Activated naive CD4-positive, alpha-beta T cell treated with anti-CD3 and anti-CD28 coated beads, Interleukin-2, amount 50 U/mL, for 72 hours (primary cell): ENCODE measurements around the gene ESPNL. TPM values are rescaled to one million over a fixed set of nuclear protein-coding genes. Genes with fewer than 3 reads are reported as not detected.

Experiments
- ATAC-seq, 2 donors: fragments of 150-1000 bp; cut with Tn5 transposase; 2 replicates each; pipeline ENCODE4 v1.10.0; 2021; ENCODE audit warnings: mild to moderate bottlenecking in 2 of 2, moderate library complexity in 2 of 2
- DNase-seq, 2 donors: peaks; one replicate each; pipeline ENCODE4 v3.0.0; 2021 to 2022; ENCODE audit warnings: low spot score in 2 of 2
- H3K27ac Mint-ChIP-seq, 2 donors: one replicate each; pipeline ENCODE4 v1.8.0; 2022; ENCODE audit warnings: mild to moderate bottlenecking in 2 of 2, mixed read lengths in 2 of 2
- H3K36me3 Mint-ChIP-seq, 2 donors: one replicate each; pipeline ENCODE4 v1.8.0; 2022; ENCODE audit warnings: mixed read lengths in 2 of 2
- H3K9me3 Mint-ChIP-seq, 2 donors: one replicate each; pipeline ENCODE4 v1.8.0; 2022; ENCODE audit warnings: mixed read lengths in 2 of 2
- total RNA-seq, 2 donors: library from RNA; stranded (reverse); gene quantifications; one replicate each; pipeline ENCODE4 v1.2.3, GENCODE V29; 2022

ESPNL gene
- total RNA-seq, 2 donors from 2014 or later: 0.18 to 0.43 TPM

DNA sequence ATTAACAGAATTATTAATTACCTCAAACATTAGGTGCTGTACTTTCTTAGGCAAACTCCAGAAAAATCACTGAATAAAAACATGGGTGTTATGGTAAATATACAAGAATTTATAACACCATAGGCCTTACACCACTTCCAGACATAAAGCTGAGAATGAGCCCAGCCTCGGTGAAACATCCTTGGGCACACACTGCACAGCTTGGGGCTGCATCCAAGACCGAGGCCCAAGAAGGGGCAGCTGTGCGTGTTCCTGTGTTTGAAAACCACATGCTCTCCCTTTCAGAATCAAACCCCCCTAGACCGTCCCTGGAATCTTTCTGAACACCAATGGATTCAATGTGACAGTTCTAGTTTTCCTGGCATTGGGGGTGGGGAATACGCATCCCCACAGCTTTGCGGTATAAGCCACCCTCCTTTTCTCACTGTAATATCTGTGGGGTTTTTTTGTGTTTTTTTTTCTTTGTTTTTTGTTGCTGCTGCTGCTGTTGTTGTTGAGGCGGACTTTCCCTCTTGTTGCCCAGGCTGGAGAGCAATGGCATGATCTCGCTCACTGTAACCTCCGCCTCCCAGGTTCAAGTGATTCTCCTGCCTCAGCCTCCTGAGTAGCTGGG lies 71.5 kb downstream of the ESPNL start:
- peak overlapping the region in 1 of 2 donors; percentile 44 for H3K27ac Mint-ChIP-seq
- ATAC-seq: no peak

DNA sequence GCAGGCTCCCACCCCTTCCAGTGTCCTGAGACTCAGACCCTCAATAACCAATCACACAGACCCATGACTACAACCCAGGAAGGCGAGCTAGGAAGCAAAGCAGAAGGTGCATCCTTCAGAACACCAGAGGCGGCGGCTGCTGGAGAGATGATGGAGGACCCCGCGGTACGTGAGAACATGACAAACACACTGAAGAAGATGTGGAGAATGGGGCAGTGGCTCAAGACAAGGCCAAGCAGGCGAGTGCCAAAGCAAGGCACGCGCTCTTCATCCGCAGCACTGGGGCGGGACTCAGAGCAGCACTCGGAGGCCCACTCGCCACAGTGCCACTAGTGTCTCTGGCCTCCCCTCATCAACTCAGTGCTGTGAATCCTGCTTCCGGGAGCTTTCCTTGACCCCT lies 72.3 kb downstream of the ESPNL start:
- DNase-seq (no peak), ATAC-seq (no peak)
- Mint-ChIP-seq H3K9me3 (no peaks in the 10 kb centered on the region), H3K27ac (peak overlapping the region; percentile 33 to 63), H3K36me3 (peaks cover 5 to 6% of the 10 kb centered on the region in 2 donors)

More for the DNA sequence above, 71.5 kb downstream of the ESPNL start:
- no peak for DNase-seq
- H3K36me3 Mint-ChIP-seq: peaks cover 4 to 6% of the 10 kb centered on the region in 2 donors
- H3K9me3 Mint-ChIP-seq: no peaks in the 10 kb centered on the region

DNA sequence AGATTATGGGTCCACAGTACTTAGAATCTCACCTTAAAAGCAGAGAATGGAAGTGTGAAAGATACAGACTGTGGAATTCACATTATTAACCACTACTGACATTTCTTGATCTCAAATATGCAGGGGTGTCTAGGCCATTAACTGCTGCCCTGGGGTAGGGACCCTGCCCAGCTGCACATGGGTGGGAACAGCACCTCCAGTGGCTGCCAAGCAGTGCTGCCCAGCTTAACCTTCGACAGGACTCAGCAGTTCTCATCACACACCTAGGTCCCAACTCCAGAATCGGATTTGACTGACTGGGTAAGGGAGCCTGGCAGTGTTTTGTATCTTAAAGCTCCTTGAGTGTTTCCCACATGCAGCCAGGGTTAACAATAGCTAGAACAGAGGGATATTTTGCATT lies 73.6 kb downstream of the ESPNL start:
- peak overlapping the region; percentile 63 to 81 for H3K27ac Mint-ChIP-seq
- ATAC-seq (no peak), DNase-seq (no peak)
- peaks cover 5 to 6% of the 10 kb centered on the region in 2 donors for H3K36me3 Mint-ChIP-seq
- H3K9me3 Mint-ChIP-seq: no peaks in the 10 kb centered on the region

DNA sequence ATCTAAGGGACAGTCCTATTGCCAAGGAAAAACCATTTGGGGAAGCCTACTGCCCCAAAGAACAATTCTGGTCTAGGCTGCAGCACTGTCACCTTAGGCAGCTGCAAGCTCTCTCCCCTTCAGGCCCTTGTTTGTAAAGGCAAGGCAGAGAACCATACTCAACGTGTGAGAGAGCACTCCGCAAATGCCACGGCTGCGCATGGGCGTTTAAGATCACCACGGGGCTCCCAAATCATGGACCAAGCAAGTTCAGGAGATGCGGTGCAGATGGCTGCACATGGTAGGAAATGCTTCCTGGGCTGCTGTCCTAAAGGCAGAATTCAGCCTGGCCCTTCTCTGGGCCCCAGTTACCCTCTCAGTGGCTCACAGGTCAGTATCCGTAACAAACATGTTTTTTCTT lies 74.2 kb downstream of the ESPNL start:
- no peak for DNase-seq
- Mint-ChIP-seq H3K9me3 (no peaks in the 10 kb centered on the region), H3K36me3 (peaks cover 5 to 6% of the 10 kb centered on the region in 2 donors), H3K27ac (peak overlapping the region in 1 of 2 donors; percentile 81)
- no peak for ATAC-seq

DNA sequence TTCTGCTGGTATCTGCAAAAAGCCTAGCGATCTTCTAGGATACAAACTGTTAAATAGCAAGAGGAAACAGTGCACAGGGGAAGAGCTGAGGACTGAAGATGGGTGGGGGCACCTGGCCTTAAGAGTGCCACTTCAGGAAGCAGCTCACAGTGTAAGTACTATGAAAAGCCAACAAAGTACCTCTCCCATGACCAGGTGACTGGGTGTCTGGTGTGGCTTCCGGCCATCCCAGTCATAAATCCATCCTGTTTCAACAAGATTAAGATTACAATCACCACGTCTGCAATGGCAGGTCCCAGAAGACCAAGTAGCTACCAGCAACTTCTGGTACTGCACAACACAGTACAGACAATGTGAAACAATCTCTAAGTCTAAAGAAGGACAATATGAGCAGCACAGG lies 74.6 kb downstream of the ESPNL start:
- DNase-seq (no peak), ATAC-seq (no peak)
- Mint-ChIP-seq H3K27ac (peak overlapping the region in 1 of 2 donors; percentile 50), H3K9me3 (no peaks in the 10 kb centered on the region), H3K36me3 (peaks cover 5 to 6% of the 10 kb centered on the region in 2 donors)

DNA sequence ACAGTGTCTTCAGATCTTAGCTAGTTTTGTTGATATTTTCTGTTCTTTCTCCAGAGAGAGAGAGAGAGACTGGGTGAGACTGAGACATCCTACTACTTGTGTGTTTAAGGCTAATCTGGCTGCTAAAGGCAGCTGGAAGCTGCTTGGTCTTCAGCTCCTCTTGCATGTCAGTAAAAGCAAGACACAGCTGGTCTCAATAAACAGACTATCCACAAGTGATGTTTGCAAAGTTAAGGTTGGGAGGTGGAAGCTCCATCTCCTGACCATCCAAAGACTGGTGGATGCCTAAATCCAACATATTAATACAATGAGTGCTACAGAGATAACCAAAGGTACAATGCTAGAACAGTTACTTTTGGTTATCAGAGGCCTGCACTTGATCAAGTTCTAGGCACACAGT lies 76.5 kb downstream of the ESPNL start:
- Mint-ChIP-seq H3K27ac (peak overlapping the region; percentile 18 to 59), H3K36me3 (peaks cover 5 to 6% of the 10 kb centered on the region in 2 donors), H3K9me3 (no peaks in the 10 kb centered on the region)
- no peak for DNase-seq
- ATAC-seq: no peak

DNA sequence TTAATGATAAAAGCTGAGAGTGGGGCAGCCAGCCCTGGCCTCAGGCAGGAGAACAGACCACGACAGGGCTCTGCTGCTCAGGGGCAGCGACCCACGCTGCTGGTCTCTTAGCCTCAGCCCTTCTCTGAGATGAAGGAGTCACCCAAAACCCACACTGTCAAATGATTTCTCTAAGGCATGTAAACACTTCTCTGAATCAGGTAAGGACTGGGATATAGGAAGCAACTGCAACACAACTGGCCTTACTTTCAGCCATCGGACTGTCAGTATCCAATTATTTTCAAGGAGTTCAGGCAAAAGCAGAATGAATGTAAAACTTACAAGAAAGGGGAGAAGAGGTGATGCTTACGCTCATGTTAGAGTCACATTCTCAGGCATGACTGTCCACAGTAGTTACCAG lies 80.4 kb downstream of the ESPNL start:
- ATAC-seq (no peak), DNase-seq (no peak)
- Mint-ChIP-seq H3K27ac (no peak overlapping the region), H3K36me3 (peaks cover 14 to 26% of the 10 kb centered on the region in 2 donors), H3K9me3 (no peaks in the 10 kb centered on the region)

DNA sequence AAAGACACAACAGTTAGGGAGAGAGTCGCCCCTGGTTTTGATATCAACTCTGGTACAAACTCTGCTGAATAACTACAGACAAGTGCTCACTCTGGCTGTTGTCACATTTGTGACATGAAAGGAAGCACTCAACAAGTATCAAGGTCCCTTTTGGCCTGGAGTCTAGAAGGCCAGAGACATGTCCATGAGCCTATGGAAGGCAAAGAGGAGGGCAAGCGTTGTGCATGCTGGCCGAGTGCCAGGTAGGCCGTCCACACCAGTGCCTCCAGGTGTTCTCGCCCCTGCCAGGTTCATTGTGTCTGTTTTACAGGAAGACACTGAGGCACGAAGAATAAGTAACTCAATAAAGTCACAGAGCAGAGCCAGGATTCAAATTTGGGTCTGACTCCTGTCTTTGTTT lies 82.2 kb downstream of the ESPNL start:
- H3K9me3 Mint-ChIP-seq: no peaks in the 10 kb centered on the region
- no peak overlapping the region for H3K27ac Mint-ChIP-seq
- peaks cover 14 to 25% of the 10 kb centered on the region in 2 donors for H3K36me3 Mint-ChIP-seq

More for the DNA sequence above, 82.2 kb downstream of the ESPNL start:
- no peak for DNase-seq
- no peak for ATAC-seq

Other genes starting within 250 kb of the ESPNL start
- gene RAMP1, start 240.7 kb upstream of the ESPNL start, total RNA-seq: under 1 TPM in 1 of 2 donors, not detected in 1; 0.47 TPM
- 100 to 1,000 TPM in 1 of 2 donors, 10 to 100 TPM in 1; 64.5 to 175 TPM for gene UBE2F, start 133.3 kb upstream of the ESPNL start, total RNA-seq
- gene SCLY, start 39.3 kb upstream of the ESPNL start, total RNA-seq: 10 to 100 TPM; 58.0 to 75.2 TPM
- not detected for gene KLHL30, start 38.3 kb downstream of the ESPNL start, total RNA-seq
- under 1 TPM in 1 of 2 donors, not detected in 1; 0.60 TPM for gene ERFE, start 58.6 kb downstream of the ESPNL start, total RNA-seq
- gene ILKAP, start 103.4 kb downstream of the ESPNL start, total RNA-seq: 10 to 100 TPM; 40.7 to 64.8 TPM
- gene HES6, start 139.7 kb downstream of the ESPNL start, total RNA-seq: 1 to 10 TPM; 4.7 to 5.1 TPM
- gene PER2, start 188.3 kb downstream of the ESPNL start, total RNA-seq: 10 to 100 TPM; 11.5 to 15.0 TPM
- 10 to 100 TPM in 1 of 2 donors, 1 to 10 TPM in 1; 1.0 to 11.7 TPM for gene TRAF3IP1, start 220.2 kb downstream of the ESPNL start, total RNA-seq